Pulmonary artery endothelial cell (primary cell): ENCODE measurements around the gene LST1. TPM values are rescaled to one million over a fixed set of nuclear protein-coding genes. Genes with fewer than 3 reads are reported as not detected.

Experiments used
- total RNA-seq: library from RNA; depleted of rRNA; stranded (reverse); fragments of >200 nt; gene quantifications from 2 replicates; pipeline ENCODE4 v1.2.3, GENCODE V29; 2014

LST1 gene
- total RNA-seq, 1 donor from 2014 or later, result 0.73 TPM

Other genes with a start within 250 kb of the LST1 start
- 180 and 538 TPM in 2 replicates for gene HLA-B, start 229.1 kb upstream of the LST1 start, total RNA-seq
- 52.4 and 72.9 TPM in 2 replicates for gene MICA, start 182.7 kb upstream of the LST1 start, total RNA-seq
- gene MICB, start 88.1 kb upstream of the LST1 start, total RNA-seq, result 24.8 and 29.2 TPM in 2 replicates
- gene MCCD1, start 57.3 kb upstream of the LST1 start, total RNA-seq, result not detected in 2 replicates
- gene DDX39B, start 44.3 kb upstream of the LST1 start, total RNA-seq, result 507 and 634 TPM in 2 replicates
- 0.42 and 0.59 TPM in 2 replicates for gene ATP6V1G2, start 39.7 kb upstream of the LST1 start, total RNA-seq
- gene NFKBIL1, start 38.7 kb upstream of the LST1 start, total RNA-seq, result 21.9 and 30.1 TPM in 2 replicates
- 0.07 TPM in 1 of 2 replicates, not detected in the other for gene LTA, start 14.0 kb upstream of the LST1 start, total RNA-seq
- not detected in 2 replicates for gene TNF, start 10.7 kb upstream of the LST1 start, total RNA-seq
- 1.6 and 2.2 TPM in 2 replicates for gene LTB, start 3.9 kb upstream of the LST1 start, total RNA-seq
- gene NCR3, start 6.7 kb downstream of the LST1 start, total RNA-seq, result not detected in 2 replicates
- not detected in 2 replicates for gene AIF1, start 29.0 kb downstream of the LST1 start, total RNA-seq
- 33.6 and 36.4 TPM in 2 replicates for gene PRRC2A, start 34.4 kb downstream of the LST1 start, total RNA-seq
- gene BAG6, start 66.4 kb downstream of the LST1 start, total RNA-seq, result 110 and 116 TPM in 2 replicates
- gene APOM, start 69.6 kb downstream of the LST1 start, total RNA-seq, result 0.40 and 0.46 TPM in 2 replicates
- 18.7 and 20.5 TPM in 2 replicates for gene C6orf47, start 74.5 kb downstream of the LST1 start, total RNA-seq
- 12.1 and 12.5 TPM in 2 replicates for gene GPANK1, start 78.7 kb downstream of the LST1 start, total RNA-seq
- gene CSNK2B, start 79.8 kb downstream of the LST1 start, total RNA-seq, result 98.5 and 102 TPM in 2 replicates
- gene LY6G5B, start 83.7 kb downstream of the LST1 start, total RNA-seq, result 1.5 and 1.9 TPM in 2 replicates
- gene LY6G5C, start 94.8 kb downstream of the LST1 start, total RNA-seq, result 0.86 and 0.88 TPM in 2 replicates
- 37.3 and 65.3 TPM in 2 replicates for gene ABHD16A, start 117.0 kb downstream of the LST1 start, total RNA-seq
- gene LY6G6F, start 120.6 kb downstream of the LST1 start, total RNA-seq, result not detected in 2 replicates
- gene LY6G6D, start 129.1 kb downstream of the LST1 start, total RNA-seq, result not detected in 2 replicates
- not detected in 2 replicates for gene LY6G6C, start 135.5 kb downstream of the LST1 start, total RNA-seq
- not detected in 2 replicates for gene MPIG6B, start 137.1 kb downstream of the LST1 start, total RNA-seq
- gene DDAH2, start 143.0 kb downstream of the LST1 start, total RNA-seq, result 84.0 and 89.4 TPM in 2 replicates
- 860 and 926 TPM in 2 replicates for gene CLIC1, start 150.3 kb downstream of the LST1 start, total RNA-seq
- gene MSH5, start 153.7 kb downstream of the LST1 start, total RNA-seq, result 6.1 and 6.7 TPM in 2 replicates
- gene SAPCD1, start 176.4 kb downstream of the LST1 start, total RNA-seq, result 0.78 and 0.92 TPM in 2 replicates
- gene VWA7, start 191.1 kb downstream of the LST1 start, total RNA-seq, result under 0.01 and 0.11 TPM in 2 replicates
- gene VARS1, start 209.5 kb downstream of the LST1 start, total RNA-seq, result 73.2 and 74.0 TPM in 2 replicates
- gene LSM2, start 220.7 kb downstream of the LST1 start, total RNA-seq, result 45.8 and 55.3 TPM in 2 replicates
- gene HSPA1L, start 229.0 kb downstream of the LST1 start, total RNA-seq, result 0.53 and 1.9 TPM in 2 replicates
- 33.6 and 431 TPM in 2 replicates for gene HSPA1A, start 229.3 kb downstream of the LST1 start, total RNA-seq
- gene HSPA1B, start 241.5 kb downstream of the LST1 start, total RNA-seq, result 48.7 and 575 TPM in 2 replicates